Measurements from ENCODE around the gene EDAR. TPM values are rescaled to one million over a fixed set of nuclear protein-coding genes. Genes with fewer than 3 reads are reported as not detected.

Gene EDAR
- total RNA-seq, 4 donors from 2014 or later, result 0.72 to 7.1 (median 4.2) TPM

DNA sequence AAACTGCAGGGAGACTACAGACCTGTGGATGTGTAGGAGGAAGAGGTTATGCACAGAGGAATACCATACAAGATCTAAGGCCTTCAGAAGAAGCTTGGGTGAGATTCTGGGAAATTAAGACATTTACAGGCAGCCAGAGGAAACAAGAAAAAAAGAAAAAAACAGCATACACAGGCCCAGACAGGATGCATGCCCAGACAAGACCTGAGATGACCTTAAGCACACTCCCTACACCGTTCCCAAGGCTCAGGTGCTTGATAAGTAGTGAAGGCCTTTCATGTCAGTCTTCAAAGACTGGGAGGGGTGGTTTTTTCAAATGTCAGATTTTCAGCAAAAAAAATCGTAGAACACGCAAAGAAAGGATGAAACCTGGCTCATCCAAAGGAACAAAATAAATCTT lies 119.5 kb downstream of the EDAR start:
- intact Hi-C loops (cut with DNase I; ENCODE audit: low total_unique reads), result no loop called here
- no peak overlapping the region for H3K4me3 ChIP-seq (ENCODE audit: low read depth, poor library complexity, severe bottlenecking)
- 76 to 85% methylated on average over 3 of the region's 3 CpGs for WGBS, 2 donors
- no peak for TF ChIP-seq POLR2A (IDR thresholded peaks at IDR 0.05)
- TF ChIP-seq, protein P1, sequence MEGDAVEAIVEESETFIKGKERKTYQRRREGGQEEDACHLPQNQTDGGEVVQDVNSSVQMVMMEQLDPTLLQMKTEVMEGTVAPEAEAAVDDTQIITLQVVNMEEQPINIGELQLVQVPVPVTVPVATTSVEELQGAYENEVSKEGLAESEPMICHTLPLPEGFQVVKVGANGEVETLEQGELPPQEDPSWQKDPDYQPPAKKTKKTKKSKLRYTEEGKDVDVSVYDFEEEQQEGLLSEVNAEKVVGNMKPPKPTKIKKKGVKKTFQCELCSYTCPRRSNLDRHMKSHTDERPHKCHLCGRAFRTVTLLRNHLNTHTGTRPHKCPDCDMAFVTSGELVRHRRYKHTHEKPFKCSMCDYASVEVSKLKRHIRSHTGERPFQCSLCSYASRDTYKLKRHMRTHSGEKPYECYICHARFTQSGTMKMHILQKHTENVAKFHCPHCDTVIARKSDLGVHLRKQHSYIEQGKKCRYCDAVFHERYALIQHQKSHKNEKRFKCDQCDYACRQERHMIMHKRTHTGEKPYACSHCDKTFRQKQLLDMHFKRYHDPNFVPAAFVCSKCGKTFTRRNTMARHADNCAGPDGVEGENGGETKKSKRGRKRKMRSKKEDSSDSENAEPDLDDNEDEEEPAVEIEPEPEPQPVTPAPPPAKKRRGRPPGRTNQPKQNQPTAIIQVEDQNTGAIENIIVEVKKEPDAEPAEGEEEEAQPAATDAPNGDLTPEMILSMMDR (IDR thresholded peaks at IDR 0.05), result no peak
- no peak for DNase-seq (ENCODE audit: low spot score in 2 of 2)

- H3K4me3 ChIP-seq (ENCODE audit: low read depth, poor library complexity, severe bottlenecking), result no peak overlapping the region
- intact Hi-C loops (cut with DNase I; ENCODE audit: low total_unique reads), result no loop called here
- WGBS, 2 donors, result 93 to 98% methylated on average over 1 of the region's 1 CpG
- DNase-seq (ENCODE audit: low spot score in 2 of 2), result no peak
- TF ChIP-seq POLR2A (IDR thresholded peaks at IDR 0.05), result no peak
- TF ChIP-seq, protein P1 (IDR thresholded peaks at IDR 0.05), result no peak
Measured at GRCh38 chr2:108868911-108869310, 120.1 kb downstream of the EDAR start.

DNA sequence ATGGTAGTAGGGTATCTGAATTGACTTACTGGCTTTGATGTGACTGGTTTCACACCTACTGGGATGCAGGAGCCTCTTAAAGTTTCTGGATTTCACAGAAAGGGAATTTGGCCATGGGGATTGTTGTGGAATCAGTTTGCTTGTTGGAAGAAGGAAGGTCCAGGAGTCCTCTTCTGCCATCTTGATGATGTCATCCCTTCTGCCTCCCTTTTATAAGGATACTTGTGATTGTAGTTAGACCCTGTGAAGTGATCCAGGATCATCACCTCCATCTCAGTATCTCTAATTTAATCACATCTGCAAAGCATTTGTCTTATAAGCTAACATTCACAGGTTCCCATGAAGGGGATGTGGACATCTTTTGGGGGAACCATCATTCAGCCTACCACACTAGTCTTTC lies 123.0 kb downstream of the EDAR start:
- no peak for DNase-seq (ENCODE audit: low spot score in 2 of 2)
- TF ChIP-seq, protein P1 (IDR thresholded peaks at IDR 0.05), result no peak
- no peak for TF ChIP-seq POLR2A (IDR thresholded peaks at IDR 0.05)
- intact Hi-C loops (cut with DNase I; ENCODE audit: low total_unique reads), result no loop called here
- no peak overlapping the region for H3K4me3 ChIP-seq (ENCODE audit: low read depth, poor library complexity, severe bottlenecking)

GRCh38 chr2:108858894-108859293 lies 130.1 kb downstream of the EDAR start:
- DNase-seq (ENCODE audit: low spot score in 2 of 2), result no peak
- intact Hi-C loops (cut with DNase I; ENCODE audit: low total_unique reads), result no loop called here
- H3K4me3 ChIP-seq (ENCODE audit: low read depth, poor library complexity, severe bottlenecking), result no peak overlapping the region
- TF ChIP-seq, protein P1 (IDR thresholded peaks at IDR 0.05), result no peak
- TF ChIP-seq POLR2A (IDR thresholded peaks at IDR 0.05), result no peak
- WGBS, 2 donors, result 81 to 94% methylated on average over 3 of the region's 3 CpGs

DNA sequence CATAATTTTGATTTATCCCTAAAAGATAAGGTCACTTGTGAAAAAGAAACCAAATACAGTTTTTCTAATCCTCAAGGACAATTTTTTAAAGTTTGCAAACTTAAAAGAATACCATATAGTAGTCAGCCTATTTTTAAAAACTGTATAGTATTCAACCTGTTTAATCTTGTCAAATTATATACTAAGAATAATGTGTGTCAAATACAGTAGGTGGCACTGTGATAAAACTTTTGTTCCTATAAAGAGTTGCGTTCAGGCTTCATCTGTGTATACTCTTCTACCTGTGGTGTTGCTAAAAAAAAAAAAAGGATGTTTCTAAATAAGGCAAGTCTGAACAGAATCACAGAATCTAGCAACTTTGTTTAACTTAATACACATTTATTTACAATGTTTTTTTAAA lies 133.8 kb downstream of the EDAR start:
- TF ChIP-seq POLR2A (IDR thresholded peaks at IDR 0.05), result no peak
- TF ChIP-seq, protein P1 (IDR thresholded peaks at IDR 0.05), result no peak
- intact Hi-C loops (cut with DNase I; ENCODE audit: low total_unique reads), result no loop called here
- no peak overlapping the region for H3K4me3 ChIP-seq (ENCODE audit: low read depth, poor library complexity, severe bottlenecking)
- WGBS, 2 donors, result 35 to 46% methylated on average over 1 of the region's 1 CpG
- no peak for DNase-seq (ENCODE audit: low spot score in 2 of 2)

GRCh38 chr2:108854484-108854883 lies 134.5 kb downstream of the EDAR start:
- no peak overlapping the region for H3K4me3 ChIP-seq (ENCODE audit: low read depth, poor library complexity, severe bottlenecking)
- WGBS, 2 donors, result 43 to 53% methylated on average over 1 of the region's 1 CpG
- TF ChIP-seq POLR2A (IDR thresholded peaks at IDR 0.05), result no peak
- TF ChIP-seq, protein P1 (IDR thresholded peaks at IDR 0.05), result no peak
- intact Hi-C loops (cut with DNase I; ENCODE audit: low total_unique reads), result no loop called here
- DNase-seq (ENCODE audit: low spot score in 2 of 2), result no peak
